NCI-H1694 (cell line): ENCODE measurements around the gene CPPED1.
"Not testable (repeated sequence)": the region's sequence is repeated elsewhere in the genome, so short reads cannot be mapped to it uniquely, and the experiment has no call there.

Experiments used
- DNase-seq: peaks from one replicate; lab custom pipeline; 2025; lab: John Stamatoyannopoulos, UW

Gene CPPED1

GRCh38 chr16:12801511-12802042, 2.1 kb downstream of the CPPED1 start:
- DNase-seq, result no peak

- DNase-seq, result no peak
Measured at GRCh38 chr16:12800817-12801216, 2.9 kb downstream of the CPPED1 start.

GRCh38 chr16:12799996-12800395, 3.7 kb downstream of the CPPED1 start:
- DNase-seq, result not testable (repeated sequence)

- no peak for DNase-seq
Measured at GRCh38 chr16:12798846-12799245, 4.8 kb downstream of the CPPED1 start.

GRCh38 chr16:12798171-12798570, 5.5 kb downstream of the CPPED1 start:
- DNase-seq, result no peak

- no peak for DNase-seq
Measured at GRCh38 chr16:12796498-12796897, 7.2 kb downstream of the CPPED1 start.

- no peak for DNase-seq
Measured at GRCh38 chr16:12794486-12795387, 8.9 kb downstream of the CPPED1 start.

GRCh38 chr16:12793865-12794240, 9.8 kb downstream of the CPPED1 start:
- DNase-seq, result no peak

GRCh38 chr16:12793120-12793864, 10.4 kb downstream of the CPPED1 start:
- no peak for DNase-seq

GRCh38 chr16:12792528-12792927, 11.2 kb downstream of the CPPED1 start:
- DNase-seq, result not testable (repeated sequence)

GRCh38 chr16:12791340-12791739, 12.3 kb downstream of the CPPED1 start:
- DNase-seq, result no peak

GRCh38 chr16:12788758-12789157, 14.9 kb downstream of the CPPED1 start:
- DNase-seq, result no peak

- no peak for DNase-seq
Measured at GRCh38 chr16:12786081-12786480, 17.6 kb downstream of the CPPED1 start.

- DNase-seq, result no peak
Measured at GRCh38 chr16:12784076-12784475, 19.6 kb downstream of the CPPED1 start.

- no peak for DNase-seq
Measured at GRCh38 chr16:12781777-12782176, 21.9 kb downstream of the CPPED1 start.

- DNase-seq, result no peak
Measured at GRCh38 chr16:12780467-12780866, 23.2 kb downstream of the CPPED1 start.

- DNase-seq, result no peak
Measured at GRCh38 chr16:12778726-12779125, 25.0 kb downstream of the CPPED1 start.

- DNase-seq, result no peak
Measured at GRCh38 chr16:12775656-12776236, 27.9 kb downstream of the CPPED1 start.

GRCh38 chr16:12773221-12773620, 30.5 kb downstream of the CPPED1 start:
- no peak for DNase-seq

- no peak for DNase-seq
Measured at GRCh38 chr16:12771341-12771798, 32.3 kb downstream of the CPPED1 start.

- no peak for DNase-seq
Measured at GRCh38 chr16:12769525-12769924, 34.2 kb downstream of the CPPED1 start.

GRCh38 chr16:12767897-12768296, 35.8 kb downstream of the CPPED1 start:
- no peak for DNase-seq
